ENCODE measurements around the gene FAM3B.

FAM3B gene

GRCh38 chr21:41381731-41382130 is 65.1 kb downstream of the FAM3B start:
- in situ Hi-C loops (cut with MboI; ENCODE audit: low pct_unique_long_range_greater_than_20kb, low sequenced_read_pairs, unreplicated experiment), result no loop called here
- DNase-seq (ENCODE audit: low spot score), result no peak

DNA sequence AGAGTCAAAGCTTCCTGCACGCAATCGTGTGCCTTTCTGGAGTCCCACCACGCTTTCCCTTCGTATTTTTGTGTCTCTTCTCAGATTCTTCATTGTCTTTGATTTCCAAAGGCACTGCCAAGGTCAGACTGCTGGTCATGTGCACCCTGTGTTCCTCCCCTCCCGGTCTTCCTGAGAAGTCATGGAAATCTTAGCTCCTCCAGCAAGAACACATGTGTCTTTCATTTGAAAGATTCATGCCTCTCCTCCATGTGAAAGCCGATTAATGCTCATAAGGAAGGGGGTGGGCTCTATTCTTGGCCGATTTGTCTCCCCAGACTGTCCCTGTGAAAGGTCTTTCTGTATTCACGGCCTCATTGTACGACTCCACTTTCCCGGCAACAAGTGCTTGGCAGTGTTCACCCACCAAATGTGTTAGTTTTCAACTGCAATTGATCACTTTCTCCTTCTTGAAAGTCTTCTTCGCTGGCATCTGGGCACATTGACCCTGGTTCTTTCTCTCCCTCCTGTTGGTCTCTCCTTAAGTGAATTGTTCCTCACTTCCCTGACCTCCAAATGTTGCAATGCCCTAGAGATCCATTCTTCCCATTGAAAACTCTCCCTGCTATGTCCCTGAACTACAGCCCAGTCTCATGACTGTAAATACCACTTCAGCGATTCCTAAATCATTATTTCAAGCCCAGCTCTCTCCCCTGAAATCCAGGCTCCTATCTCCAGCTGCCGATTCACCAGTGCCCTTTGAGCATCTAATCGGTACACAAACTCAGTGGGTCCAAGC is 70.6 kb downstream of the FAM3B start:
- no peak for TF ChIP-seq CTCF (IDR thresholded peaks at IDR 0.05; ENCODE audit: extremely low read depth, insufficient read depth, missing control alignments)
- in situ Hi-C loops (cut with MboI; ENCODE audit: low pct_unique_long_range_greater_than_20kb, low sequenced_read_pairs, unreplicated experiment), result no loop called here
- DNase-seq (ENCODE audit: low spot score), result no peak

More at GRCh38 chr21:41381731-41382130, 65.1 kb downstream of the FAM3B start:
- no peak for TF ChIP-seq CTCF (IDR thresholded peaks at IDR 0.05; ENCODE audit: extremely low read depth, insufficient read depth, missing control alignments)

DNA sequence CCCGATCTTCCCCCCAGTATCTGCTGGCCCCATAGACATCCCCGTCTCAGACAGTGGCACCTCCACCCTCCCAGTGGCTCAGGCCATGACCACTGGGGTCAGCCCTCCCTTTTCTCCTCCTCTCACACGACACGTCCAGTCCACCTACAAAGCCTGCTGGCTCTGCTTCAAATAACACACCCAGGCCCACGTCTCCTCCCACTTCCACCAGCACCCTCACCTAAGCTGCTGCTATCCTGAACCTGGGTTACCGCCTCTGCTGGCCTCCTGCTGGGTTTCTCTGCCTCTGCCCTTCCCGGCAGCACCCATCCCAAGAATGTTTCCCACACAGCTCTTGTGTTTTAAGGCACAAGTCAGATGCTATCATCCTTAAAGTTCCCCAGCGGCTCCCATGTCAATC is 71.2 kb downstream of the FAM3B start:
- TF ChIP-seq CTCF (IDR thresholded peaks at IDR 0.05; ENCODE audit: extremely low read depth, insufficient read depth, missing control alignments), result no peak
- DNase-seq (ENCODE audit: low spot score), result no peak
- in situ Hi-C loops (cut with MboI; ENCODE audit: low pct_unique_long_range_greater_than_20kb, low sequenced_read_pairs, unreplicated experiment), result no loop called here

- in situ Hi-C loops (cut with MboI; ENCODE audit: low pct_unique_long_range_greater_than_20kb, low sequenced_read_pairs, unreplicated experiment), result no loop called here
- DNase-seq (ENCODE audit: low spot score), result no peak
- TF ChIP-seq CTCF (IDR thresholded peaks at IDR 0.05; ENCODE audit: extremely low read depth, insufficient read depth, missing control alignments), result no peak
These were observed 71.7 kb downstream of the FAM3B start for GRCh38 chr21:41388259-41388658.

GRCh38 chr21:41390043-41390639 is 73.5 kb downstream of the FAM3B start:
- no peak for DNase-seq (ENCODE audit: low spot score)
- in situ Hi-C loops (cut with MboI; ENCODE audit: low pct_unique_long_range_greater_than_20kb, low sequenced_read_pairs, unreplicated experiment), result no loop called here
- no peak for TF ChIP-seq CTCF (IDR thresholded peaks at IDR 0.05; ENCODE audit: extremely low read depth, insufficient read depth, missing control alignments)

- in situ Hi-C loops (cut with MboI; ENCODE audit: low pct_unique_long_range_greater_than_20kb, low sequenced_read_pairs, unreplicated experiment), result no loop called here
- TF ChIP-seq CTCF (IDR thresholded peaks at IDR 0.05; ENCODE audit: extremely low read depth, insufficient read depth, missing control alignments), result no peak
- no peak for DNase-seq (ENCODE audit: low spot score)
These were observed 77.4 kb downstream of the FAM3B start for GRCh38 chr21:41393876-41394465.

Measured in GM13977 (cell line).